Kidney (tissue), 14 donors: Measurements from ENCODE around the gene SLC6A17. TPM values are rescaled to one million over a fixed set of nuclear protein-coding genes. Genes with fewer than 3 reads are reported as not detected.
A peak's percentile ranks its signal among the peaks of the same experiment; 100 is the strongest.

Experiments used
- DNase-seq, 5 donors: peaks; one replicate each; pipeline ENCODE4 v3.0.0-alpha.2; 2013 to 2020
- FAIRE-seq: peaks from 2 replicates; lab custom pipeline; 2012; peaks lifted over from hg19 to GRCh38; lab: Jason Lieb, UNC
- H3K27ac ChIP-seq, 2 donors: one replicate each; pipeline ENCODE4 v1.7.0; 2013; ENCODE audit warnings: low read depth in 2 of 2, low read length in 2 of 2, inconsistent platforms in 1 of 2
- H3K27me3 ChIP-seq: one replicate; pipeline ENCODE4 v1.7.1; 2013; ENCODE audit warnings: low read length, inconsistent platforms; ENCODE audit not compliant: control insufficient read depth, insufficient read depth
- H3K36me3 ChIP-seq, 3 donors: one replicate each; pipeline versions ENCODE4 v1.7.0 to v1.7.1; 2013; ENCODE audit warnings: low read length in 3 of 3, control low read depth in 1 of 3, inconsistent platforms in 1 of 3; ENCODE audit not compliant: insufficient read depth in 3 of 3, control insufficient read depth in 2 of 3
- H3K4me1 ChIP-seq, 3 donors: one replicate each; pipeline versions ENCODE4 v1.7.0 to v1.7.1; 2013; ENCODE audit warnings: low read length in 3 of 3, inconsistent platforms in 1 of 3, low read depth in 1 of 3; ENCODE audit not compliant: control insufficient read depth in 2 of 3, insufficient read depth in 2 of 3
- H3K4me3 ChIP-seq, 3 donors: one replicate each; pipeline versions ENCODE4 v1.7.0 to v1.8.1; 2013; ENCODE audit warnings: low read length in 3 of 3, control low read depth in 1 of 3, inconsistent platforms in 1 of 3
- H3K9ac ChIP-seq, 3 donors: one replicate each; pipeline versions ENCODE4 v1.7.0 to v1.7.1; 2013; ENCODE audit warnings: low read length in 3 of 3, control low read depth in 1 of 3, inconsistent platforms in 1 of 3
- H3K9me3 ChIP-seq, 3 donors: one replicate each; pipeline versions ENCODE4 v1.7.0 to v1.7.1; 2013; ENCODE audit warnings: low read length in 3 of 3, control low read depth in 1 of 3, inconsistent platforms in 1 of 3; ENCODE audit not compliant: control insufficient read depth in 2 of 3, insufficient read depth in 1 of 3
- CTCF ChIP-seq: IDR thresholded peaks from 3 replicates; pipeline ENCODE4 v1.5.1; 2012; ENCODE audit warnings: mild to moderate bottlenecking, moderate library complexity, borderline replicate concordance; ENCODE audit not compliant: insufficient read depth; ENCODE audit errors: extremely low read depth
- intact Hi-C: fragments of 100-400 bp; cut with DNase I; formaldehyde crosslinking; loops from one replicate; pipeline ENCODE4 v1.11.1; 2022
- polyA plus RNA-seq: library from polyadenylated mRNA; stranded (reverse); fragments of 350-450 nt; fragmentation: Illumina TruSeq; extraction: RNeasy Lipid Tissue Mini Kit (QIAGEN cat#74804); gene quantifications from one replicate; pipeline ENCODE4 v1.2.3, GENCODE V29; 2014; ENCODE audit warnings: low read depth, low replicate concordance; ENCODE audit not compliant: insufficient read depth
- total RNA-seq: library from RNA; stranded (reverse); fragmentation: NEBNext Ultra II Directional; extraction: Animal tissue kit (Norgen Biotek cat#: 25700); gene quantifications from one replicate; pipeline ENCODE4 v1.2.1, GENCODE V29; 2021
- donor health status: control.
- donor health status: control.
- donor health status: control.
- donor health status: control.
- donor health status: control.
- donor health status: DM: yes; HTN: yes; CAD: no.
- donor health status: Normal renal cell carcinoma (clear cell type).

The SLC6A17 gene
- total and polyA plus RNA-seq, 2 donors from 2014 or later = 1.7 to 2.3 TPM

DNA sequence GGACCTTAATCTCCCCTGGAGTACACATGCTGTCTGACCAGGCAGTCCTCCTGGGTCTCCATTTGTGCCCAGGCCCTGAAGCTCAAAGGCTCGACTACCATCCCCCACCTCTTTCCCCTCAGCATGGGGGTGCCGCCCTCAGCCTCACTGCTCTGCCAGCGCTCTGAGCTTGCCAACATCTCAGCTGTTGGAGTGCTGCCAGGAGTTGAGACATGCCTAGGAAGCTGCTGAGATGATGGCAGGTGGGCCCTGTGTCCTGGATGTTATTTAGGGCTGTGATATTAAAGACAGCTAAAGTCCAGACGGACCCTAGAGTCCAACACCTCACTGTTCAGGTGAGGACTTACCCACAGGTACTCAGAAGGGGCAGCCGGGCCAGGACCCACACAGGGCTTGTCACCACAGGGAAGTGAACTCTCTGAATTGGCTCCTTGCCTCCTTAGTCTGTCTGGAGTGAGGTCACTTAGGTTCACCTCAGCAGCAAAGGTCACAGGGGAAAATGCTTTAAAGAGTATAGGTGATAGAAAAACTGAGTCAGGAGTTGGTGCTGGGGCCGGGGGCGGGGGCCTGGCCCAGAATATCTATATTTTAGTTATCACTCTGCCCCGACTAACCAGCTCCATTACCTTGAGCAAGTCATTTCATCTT is 40.1 kb downstream of the SLC6A17 start:
- DNase-seq = no peak
- no peaks in the 10 kb centered on the region for H3K27me3 ChIP-seq
- intact Hi-C loops = no loop called here
- TF ChIP-seq CTCF = no peak
- no peaks in the 10 kb centered on the region for H3K9me3 ChIP-seq
- H3K4me3 ChIP-seq = no peak overlapping the region
- no peaks in the 10 kb centered on the region for H3K4me1 ChIP-seq
- no peaks in the 10 kb centered on the region for H3K36me3 ChIP-seq
- no peak overlapping the region for H3K9ac ChIP-seq
- no peak for FAIRE-seq
- no peak overlapping the region for H3K27ac ChIP-seq

DNA sequence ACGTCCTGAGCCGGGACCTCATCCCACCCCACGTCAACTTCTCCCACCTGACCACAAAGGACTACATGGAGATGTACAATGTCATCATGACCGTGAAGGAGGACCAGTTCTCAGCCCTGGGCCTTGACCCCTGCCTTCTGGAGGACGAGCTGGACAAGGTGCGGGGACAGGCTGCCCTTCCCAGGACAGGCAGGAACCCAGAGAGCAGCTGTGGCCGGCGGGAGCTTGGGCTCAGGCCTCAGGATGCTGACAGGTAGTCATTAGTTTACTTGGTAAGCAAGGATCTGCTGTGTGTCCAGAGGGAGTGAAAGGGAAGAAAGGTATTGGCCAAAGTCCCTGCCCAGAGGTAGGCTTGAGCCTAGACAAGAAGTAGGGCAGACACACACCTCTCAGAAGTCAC is 42.2 kb downstream of the SLC6A17 start:
- DNase-seq = no peak
- no peak overlapping the region for H3K4me3 ChIP-seq
- no peaks in the 10 kb centered on the region for H3K9me3 ChIP-seq
- no peak for TF ChIP-seq CTCF
- H3K4me1 ChIP-seq = no peaks in the 10 kb centered on the region
- no peaks in the 10 kb centered on the region for H3K36me3 ChIP-seq
- no peak overlapping the region for H3K27ac ChIP-seq
- FAIRE-seq = no peak
- no peak overlapping the region for H3K9ac ChIP-seq
- intact Hi-C loops = no loop called here
- no peaks in the 10 kb centered on the region for H3K27me3 ChIP-seq

DNA sequence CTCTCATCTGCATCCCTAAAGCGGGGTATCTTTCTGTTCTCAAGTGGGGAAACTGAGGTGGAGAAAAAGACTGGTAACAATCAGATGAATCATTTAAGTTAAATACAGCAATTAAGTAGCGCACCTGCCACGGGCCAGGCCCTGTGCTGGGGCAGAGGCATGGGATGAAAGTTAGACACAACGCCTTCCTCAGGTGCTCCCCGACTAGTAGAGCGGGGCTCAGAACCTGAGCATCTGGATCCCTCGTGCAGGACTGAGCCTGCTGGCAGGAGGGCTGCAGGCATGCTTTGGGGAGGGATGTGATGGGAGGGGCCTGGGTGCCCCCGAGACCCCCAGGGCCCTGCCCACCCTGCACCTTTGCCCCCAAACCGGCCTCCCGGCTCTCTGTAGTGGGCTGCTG is 44.9 kb downstream of the SLC6A17 start:
- intact Hi-C loops = no loop called here
- no peaks in the 10 kb centered on the region for H3K9me3 ChIP-seq
- H3K4me1 ChIP-seq = no peaks in the 10 kb centered on the region
- no peaks in the 10 kb centered on the region for H3K27me3 ChIP-seq
- no peak for FAIRE-seq
- DNase-seq = peak in 1 of 5 donors; percentile 30
- no peak overlapping the region for H3K9ac ChIP-seq
- no peak overlapping the region for H3K4me3 ChIP-seq
- no peak for TF ChIP-seq CTCF
- H3K27ac ChIP-seq = no peak overlapping the region
- no peaks in the 10 kb centered on the region for H3K36me3 ChIP-seq
